GM20000 (cell line): ENCODE results near the gene TCEANC.

Source experiments
- DNase-seq: peaks from one replicate; pipeline ENCODE4 v3.0.0; 2012; ENCODE audit warnings: low spot score
- TF ChIP-seq, protein P1 (sequence below): IDR thresholded peaks from 2 replicates; pipeline ENCODE4 v1.5.1; 2012; ENCODE audit warnings: mild to moderate bottlenecking, control low read depth; ENCODE audit errors: extremely low read depth, missing control alignments

The TCEANC gene

DNA sequence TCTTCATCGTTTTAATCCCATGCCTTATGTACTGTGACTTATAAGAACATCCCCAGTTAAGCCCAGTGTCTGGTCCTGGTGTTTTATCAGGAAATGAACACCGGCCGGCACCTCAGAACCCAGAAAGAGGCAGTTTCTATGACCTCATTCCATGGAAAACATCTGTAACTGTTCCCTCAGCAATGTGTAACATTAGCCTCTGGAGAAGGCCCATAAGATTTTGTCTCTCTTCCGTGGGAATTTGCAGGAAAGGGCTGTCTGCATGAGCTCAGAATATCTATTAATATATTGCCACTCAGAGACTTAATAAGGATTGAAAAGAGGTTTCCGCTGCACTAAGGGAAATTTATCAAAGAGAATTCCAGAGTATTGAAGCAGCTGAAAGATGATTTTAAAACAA lies 3.1 kb upstream of the TCEANC start:
- no peak for DNase-seq
- TF ChIP-seq, protein P1, sequence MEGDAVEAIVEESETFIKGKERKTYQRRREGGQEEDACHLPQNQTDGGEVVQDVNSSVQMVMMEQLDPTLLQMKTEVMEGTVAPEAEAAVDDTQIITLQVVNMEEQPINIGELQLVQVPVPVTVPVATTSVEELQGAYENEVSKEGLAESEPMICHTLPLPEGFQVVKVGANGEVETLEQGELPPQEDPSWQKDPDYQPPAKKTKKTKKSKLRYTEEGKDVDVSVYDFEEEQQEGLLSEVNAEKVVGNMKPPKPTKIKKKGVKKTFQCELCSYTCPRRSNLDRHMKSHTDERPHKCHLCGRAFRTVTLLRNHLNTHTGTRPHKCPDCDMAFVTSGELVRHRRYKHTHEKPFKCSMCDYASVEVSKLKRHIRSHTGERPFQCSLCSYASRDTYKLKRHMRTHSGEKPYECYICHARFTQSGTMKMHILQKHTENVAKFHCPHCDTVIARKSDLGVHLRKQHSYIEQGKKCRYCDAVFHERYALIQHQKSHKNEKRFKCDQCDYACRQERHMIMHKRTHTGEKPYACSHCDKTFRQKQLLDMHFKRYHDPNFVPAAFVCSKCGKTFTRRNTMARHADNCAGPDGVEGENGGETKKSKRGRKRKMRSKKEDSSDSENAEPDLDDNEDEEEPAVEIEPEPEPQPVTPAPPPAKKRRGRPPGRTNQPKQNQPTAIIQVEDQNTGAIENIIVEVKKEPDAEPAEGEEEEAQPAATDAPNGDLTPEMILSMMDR: no peak

DNA sequence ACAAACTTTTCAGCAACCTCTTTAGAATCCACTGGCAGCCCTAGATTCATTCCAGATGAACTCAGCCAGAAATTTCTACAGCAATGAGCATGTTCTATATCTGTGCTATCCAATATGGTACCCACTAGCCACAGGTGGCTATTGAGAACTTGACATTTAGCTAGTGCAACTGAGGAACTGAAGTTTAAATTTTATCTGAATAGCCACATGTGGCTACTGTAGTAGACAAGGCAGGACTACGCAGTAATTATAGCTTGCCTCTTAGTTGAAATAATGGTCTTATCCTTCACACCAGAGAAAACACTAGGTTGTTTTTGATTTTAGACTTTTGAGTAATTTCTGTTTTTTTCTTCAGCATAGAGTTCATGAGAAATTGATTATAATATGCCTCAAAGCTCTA lies 2.6 kb upstream of the TCEANC start:
- TF ChIP-seq, protein P1: no peak
- no peak for DNase-seq

DNA sequence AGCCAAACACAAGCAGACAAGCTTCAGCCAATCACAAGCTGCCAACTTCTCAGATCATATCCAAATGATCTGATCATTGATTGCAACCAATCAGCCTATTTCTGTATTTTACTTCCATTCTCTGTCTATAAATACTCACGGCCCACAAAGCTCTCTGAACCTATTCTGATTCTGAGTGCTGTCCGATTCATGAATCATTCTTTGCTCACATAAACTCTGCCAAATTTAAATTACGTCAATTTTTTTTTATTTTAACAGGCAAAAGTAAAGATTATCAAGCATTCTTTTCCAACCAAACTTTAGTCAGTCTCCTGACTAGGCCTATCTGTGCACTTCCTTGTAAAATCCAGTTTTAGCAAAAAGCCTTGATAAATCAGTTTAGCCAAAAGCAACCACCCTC lies 1.8 kb upstream of the TCEANC start:
- TF ChIP-seq, protein P1: no peak
- DNase-seq: no peak

DNA sequence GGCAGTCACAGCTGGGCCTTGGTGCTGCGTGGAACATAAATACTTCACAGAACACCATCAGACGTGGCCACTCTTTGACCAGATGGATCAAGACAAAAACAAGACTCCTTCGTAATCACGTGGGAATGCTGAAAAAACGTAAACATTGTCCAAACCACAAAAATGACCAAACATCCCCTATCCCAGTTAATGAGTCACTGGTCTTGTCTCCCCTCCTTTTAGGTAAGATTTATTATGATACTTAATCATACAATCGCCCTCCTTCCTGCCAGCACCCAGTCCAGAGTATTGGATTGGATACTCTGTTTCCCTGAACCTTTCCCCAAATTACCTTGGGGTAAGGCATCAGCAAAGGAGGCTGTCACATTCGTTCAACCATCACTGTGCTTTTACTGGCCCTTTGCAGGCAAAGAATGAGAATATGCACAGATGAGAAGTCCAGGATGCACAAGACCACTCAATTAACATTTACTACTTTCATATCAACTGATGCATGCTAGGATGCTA lies 601 bp upstream of the TCEANC start:
- no peak for DNase-seq
- TF ChIP-seq, protein P1: no peak

DNA sequence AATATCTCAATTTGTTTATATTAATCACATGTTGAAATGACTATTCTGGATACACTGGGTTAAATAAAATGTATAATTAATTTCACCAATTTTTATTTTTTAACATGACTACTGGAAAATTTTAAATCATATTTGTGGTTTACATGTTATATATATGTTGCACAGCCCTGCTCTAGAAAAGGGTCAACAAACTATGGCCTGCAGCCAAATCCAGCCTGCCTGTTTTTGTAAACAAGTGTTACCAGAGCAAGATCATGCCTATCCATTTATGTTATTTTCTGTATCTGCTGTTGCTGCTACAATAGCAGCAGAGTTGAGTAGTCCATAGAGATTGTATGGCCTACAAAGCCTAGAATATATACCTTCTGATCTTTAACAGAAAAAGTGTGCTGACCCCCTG lies 1.2 kb downstream of the TCEANC start:
- no peak for DNase-seq
- TF ChIP-seq, protein P1: no peak

DNA sequence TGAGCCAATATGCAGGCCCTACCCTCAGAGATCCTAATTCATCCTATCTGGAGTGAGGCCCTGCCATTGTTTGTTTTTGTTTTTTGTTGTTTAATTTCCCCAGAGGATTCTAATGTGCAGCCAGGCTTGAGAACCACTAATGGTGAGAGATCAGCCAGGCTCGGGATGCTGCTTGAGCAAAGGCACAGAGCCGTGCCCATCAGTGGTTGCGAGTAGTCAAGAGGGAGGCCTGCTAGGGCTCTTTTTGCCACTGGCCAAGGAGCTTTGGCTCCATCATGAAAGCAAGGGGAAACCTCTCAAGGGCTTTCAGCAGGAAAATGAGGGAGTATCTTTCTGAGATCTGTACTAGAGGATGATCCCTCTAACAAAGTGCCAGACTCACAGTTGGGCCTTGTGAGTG lies 2.7 kb downstream of the TCEANC start:
- no peak for DNase-seq
- TF ChIP-seq, protein P1: no peak

DNA sequence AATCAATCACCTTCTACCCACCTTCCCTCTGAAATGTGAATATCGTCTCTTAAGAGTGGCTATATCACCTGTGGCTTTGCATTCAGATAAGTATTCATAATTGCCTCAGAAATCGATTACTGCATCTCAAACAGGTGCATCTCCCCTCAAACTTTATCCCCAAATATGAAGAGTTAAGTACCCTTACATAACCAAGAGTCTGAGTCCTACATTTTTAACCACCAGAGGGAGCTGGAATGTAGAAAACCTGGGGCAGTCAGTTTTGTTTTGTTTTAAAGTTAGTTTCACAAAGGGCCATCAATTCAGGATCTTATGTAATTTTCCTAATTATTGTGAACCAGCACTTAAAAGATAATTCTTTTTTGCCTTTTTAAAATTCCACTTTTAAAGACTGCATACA lies 5.7 kb downstream of the TCEANC start:
- DNase-seq: peak; percentile 7
- TF ChIP-seq, protein P1: no peak

DNA sequence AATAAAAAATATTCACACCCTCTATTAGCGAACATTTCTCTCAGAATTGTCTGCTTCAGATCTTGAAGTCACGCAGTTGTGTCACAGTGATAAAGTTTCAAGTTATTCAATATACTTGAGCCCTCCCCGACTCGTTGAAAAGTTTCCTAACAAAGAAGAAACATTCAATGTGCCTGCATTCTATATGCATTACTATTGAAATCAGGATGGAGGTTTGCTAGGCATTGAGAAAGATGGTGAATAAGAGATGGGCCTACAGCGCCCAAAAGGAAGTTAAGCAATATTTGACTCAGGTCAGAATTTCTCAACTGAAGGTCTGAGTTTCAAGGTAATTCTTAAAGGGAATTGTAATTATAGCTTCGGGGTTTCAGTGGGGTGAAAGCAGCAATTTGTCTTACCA lies 6.1 kb downstream of the TCEANC start:
- TF ChIP-seq, protein P1: no peak
- no peak for DNase-seq
